ENCODE measurements around the gene SLC2A11.
"Not testable (repeated sequence)": the region's sequence is repeated elsewhere in the genome, so short reads cannot be mapped to it uniquely, and the experiment has no call there.

DNA sequence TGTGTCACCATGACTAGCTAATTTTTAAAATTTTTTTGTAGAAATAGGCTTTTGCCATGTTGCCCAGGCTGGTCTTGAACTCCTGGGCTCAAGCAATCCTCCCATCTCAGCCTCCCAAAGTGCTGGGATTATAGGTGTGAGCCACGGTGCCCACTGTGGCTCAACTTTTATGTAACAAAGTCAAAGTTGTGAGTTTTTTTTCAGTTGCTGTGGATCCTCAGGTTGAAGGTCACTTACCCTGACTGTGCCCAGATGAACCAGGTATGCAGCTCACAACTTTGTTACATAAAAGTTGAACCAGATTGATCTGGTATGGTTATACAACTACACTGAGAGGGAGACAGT is 62.6 kb downstream of the SLC2A11 start:
- TF ChIP-seq, protein P1, sequence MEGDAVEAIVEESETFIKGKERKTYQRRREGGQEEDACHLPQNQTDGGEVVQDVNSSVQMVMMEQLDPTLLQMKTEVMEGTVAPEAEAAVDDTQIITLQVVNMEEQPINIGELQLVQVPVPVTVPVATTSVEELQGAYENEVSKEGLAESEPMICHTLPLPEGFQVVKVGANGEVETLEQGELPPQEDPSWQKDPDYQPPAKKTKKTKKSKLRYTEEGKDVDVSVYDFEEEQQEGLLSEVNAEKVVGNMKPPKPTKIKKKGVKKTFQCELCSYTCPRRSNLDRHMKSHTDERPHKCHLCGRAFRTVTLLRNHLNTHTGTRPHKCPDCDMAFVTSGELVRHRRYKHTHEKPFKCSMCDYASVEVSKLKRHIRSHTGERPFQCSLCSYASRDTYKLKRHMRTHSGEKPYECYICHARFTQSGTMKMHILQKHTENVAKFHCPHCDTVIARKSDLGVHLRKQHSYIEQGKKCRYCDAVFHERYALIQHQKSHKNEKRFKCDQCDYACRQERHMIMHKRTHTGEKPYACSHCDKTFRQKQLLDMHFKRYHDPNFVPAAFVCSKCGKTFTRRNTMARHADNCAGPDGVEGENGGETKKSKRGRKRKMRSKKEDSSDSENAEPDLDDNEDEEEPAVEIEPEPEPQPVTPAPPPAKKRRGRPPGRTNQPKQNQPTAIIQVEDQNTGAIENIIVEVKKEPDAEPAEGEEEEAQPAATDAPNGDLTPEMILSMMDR (conservative IDR thresholded peaks at IDR 0.05 in 1 of 2, IDR thresholded peaks at IDR 0.05 in 1 of 2; ENCODE audit: low read depth in 1 of 2, low read length in 2 of 2): not testable (repeated sequence)
- TF ChIP-seq EZH2 (IDR thresholded peaks at IDR 0.05; ENCODE audit: low read length, missing control alignments): not testable (repeated sequence)
